ENCODE results near the gene TRDMT1. TPM values are rescaled to one million over a fixed set of nuclear protein-coding genes. Genes with fewer than 3 reads are reported as not detected.

Gene TRDMT1
- total RNA-seq, 1 donor from 2014 or later, result 28.1 TPM

DNA sequence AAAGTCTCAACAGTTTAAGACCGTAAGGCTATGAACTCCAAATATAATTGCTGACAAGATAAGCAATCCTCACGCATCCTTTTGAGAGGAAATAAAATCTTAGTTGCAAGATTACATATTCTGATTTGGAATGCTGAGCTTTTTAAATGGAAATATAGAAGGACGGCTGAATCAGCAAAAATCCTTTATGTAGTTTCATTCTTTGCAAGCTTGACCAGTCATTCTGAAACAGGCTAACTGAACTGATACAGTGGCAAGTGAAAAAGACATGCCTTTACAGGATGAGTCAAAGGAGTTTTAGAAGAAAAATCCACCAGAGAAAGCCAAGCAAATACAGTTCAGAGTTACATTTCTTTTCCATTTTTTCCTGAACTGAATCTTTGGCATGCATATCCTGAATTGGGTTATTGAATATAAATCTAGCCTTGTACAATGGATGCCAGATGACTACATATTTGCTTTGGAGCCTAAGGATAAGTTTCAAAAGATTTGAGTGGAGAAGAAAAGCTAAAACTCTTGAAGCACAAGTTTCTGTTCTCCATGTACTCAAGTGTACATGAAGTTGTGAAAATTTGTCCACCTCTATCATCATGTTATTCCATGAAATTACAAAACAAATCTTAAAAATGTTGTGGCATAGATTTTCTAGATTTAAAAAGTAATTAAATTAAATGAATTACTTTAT, 30.9 kb upstream of the TRDMT1 start:
- DNase-seq (ENCODE audit: low spot score in 2 of 2) (no peak), FAIRE-seq (no peak)

DNA sequence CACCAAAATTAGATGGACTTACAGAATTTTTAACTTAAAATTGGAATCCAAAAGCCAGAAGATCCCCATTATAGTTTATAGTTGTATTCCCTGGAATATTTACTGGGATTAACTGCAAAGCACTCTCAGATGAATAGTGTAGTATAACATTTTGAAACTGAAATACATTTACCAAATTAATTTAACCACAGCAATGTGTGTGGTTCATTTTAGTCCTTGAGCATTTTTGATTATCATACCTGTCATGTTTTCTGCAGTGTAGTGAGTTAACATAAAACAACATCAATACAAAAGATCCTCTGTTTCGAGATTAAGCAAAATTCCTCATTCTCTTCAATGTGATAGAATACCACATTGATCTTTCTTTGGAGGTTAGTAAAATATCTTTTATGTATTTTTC, 30.3 kb upstream of the TRDMT1 start:
- no peak for FAIRE-seq
- DNase-seq (ENCODE audit: low spot score in 2 of 2), result no peak

DNA sequence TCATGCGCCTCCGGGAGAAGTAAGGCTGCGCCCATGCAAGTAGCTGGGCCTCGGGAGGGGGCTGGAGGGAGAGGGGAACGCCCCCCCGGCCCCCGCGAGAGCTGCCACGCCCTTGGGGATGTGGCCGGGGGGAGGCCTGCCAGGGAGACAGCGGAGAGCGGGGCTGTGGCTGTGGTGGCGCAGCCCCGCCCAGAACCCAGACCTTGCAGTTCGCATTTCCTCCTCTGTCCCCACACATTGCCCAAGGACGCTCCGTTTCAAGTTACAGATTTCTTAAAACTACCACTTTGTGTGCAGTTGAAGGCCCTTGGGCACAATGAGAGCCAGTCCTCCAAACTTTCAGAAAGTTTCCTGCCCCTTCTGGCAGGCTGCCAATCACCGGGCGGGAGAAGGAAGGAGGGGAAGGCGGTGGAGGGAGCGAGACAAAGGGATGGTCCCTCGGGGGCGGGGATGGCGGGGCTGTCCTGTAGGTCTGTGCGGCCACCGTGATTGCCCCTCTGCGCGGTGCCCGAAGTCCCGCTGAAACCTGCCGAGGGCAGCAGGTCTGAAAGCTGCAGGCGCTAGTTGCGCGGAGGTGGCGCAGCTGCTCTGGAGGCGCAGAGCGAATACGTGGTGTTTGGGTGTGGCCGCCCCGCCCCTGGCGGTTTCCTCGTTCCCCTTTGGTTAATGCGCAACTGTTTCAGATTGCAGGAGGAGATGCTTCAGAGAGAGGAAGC, 28.7 kb upstream of the TRDMT1 start:
- no peak for FAIRE-seq

DNA sequence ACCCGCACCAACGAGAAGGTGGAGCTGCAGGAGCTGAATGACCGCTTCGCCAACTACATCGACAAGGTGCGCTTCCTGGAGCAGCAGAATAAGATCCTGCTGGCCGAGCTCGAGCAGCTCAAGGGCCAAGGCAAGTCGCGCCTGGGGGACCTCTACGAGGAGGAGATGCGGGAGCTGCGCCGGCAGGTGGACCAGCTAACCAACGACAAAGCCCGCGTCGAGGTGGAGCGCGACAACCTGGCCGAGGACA, 28.2 kb upstream of the TRDMT1 start:
- DNase-seq (ENCODE audit: low spot score in 2 of 2) (no peak), FAIRE-seq (no peak)

More for the DNA sequence above, 28.7 kb upstream of the TRDMT1 start:
- DNase-seq (ENCODE audit: low spot score in 2 of 2), result no peak

DNA sequence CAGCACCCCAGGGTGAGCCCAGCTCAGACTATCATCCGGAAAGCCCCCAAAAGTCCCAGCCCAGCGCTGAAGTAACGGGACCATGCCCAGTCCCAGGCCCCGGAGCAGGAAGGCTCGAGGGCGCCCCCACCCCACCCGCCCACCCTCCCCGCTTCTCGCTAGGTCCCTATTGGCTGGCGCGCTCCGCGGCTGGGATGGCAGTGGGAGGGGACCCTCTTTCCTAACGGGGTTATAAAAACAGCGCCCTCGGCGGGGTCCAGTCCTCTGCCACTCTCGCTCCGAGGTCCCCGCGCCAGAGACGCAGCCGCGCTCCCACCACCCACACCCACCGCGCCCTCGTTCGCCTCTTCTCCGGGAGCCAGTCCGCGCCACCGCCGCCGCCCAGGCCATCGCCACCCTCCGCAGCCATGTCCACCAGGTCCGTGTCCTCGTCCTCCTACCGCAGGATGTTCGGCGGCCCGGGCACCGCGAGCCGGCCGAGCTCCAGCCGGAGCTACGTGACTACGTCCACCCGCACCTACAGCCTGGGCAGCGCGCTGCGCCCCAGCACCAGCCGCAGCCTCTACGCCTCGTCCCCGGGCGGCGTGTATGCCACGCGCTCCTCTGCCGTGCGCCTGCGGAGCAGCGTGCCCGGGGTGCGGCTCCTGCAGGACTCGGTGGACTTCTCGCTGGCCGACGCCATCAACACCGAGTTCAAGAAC, 27.7 kb upstream of the TRDMT1 start:
- FAIRE-seq (no peak), DNase-seq (ENCODE audit: low spot score in 2 of 2) (peak; percentile 58 to 64)

DNA sequence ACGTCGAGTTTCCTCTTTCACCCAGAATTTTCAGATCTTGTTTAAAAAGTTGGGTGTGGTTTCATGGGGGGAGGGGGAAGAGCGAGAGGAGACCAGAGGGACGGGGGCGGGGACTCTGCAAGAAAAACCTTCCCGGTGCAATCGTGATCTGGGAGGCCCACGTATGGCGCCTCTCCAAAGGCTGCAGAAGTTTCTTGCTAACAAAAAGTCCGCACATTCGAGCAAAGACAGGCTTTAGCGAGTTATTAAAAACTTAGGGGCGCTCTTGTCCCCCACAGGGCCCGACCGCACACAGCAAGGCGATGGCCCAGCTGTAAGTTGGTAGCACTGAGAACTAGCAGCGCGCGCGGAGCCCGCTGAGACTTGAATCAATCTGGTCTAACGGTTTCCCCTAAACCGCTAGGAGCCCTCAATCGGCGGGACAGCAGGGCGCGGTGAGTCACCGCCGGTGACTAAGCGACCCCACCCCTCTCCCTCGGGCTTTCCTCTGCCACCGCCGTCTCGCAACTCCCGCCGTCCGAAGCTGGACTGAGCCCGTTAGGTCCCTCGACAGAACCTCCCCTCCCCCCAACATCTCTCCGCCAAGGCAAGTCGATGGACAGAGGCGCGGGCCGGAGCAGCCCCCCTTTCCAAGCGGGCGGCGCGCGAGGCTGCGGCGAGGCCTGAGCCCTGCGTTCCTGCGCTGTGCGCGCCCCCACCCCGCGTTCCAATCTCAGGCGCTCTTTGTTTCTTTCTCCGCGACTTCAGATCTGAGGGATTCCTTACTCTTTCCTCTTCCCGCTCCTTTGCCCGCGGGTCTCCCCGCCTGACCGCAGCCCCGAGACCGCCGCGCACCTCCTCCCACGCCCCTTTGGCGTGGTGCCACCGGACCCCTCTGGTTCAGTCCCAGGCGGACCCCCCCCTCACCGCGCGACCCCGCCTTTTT, 26.9 kb upstream of the TRDMT1 start, which contains the start of gene VIM:
VIM (plus strand) TSS at position 151 of the 925 bp plus-strand sequence. CDS start 1,182 bp downstream, outside the sequence.
- FAIRE-seq (no peak), DNase-seq (ENCODE audit: low spot score in 2 of 2) (peak in 1 of 2 donors; percentile 63)

DNA sequence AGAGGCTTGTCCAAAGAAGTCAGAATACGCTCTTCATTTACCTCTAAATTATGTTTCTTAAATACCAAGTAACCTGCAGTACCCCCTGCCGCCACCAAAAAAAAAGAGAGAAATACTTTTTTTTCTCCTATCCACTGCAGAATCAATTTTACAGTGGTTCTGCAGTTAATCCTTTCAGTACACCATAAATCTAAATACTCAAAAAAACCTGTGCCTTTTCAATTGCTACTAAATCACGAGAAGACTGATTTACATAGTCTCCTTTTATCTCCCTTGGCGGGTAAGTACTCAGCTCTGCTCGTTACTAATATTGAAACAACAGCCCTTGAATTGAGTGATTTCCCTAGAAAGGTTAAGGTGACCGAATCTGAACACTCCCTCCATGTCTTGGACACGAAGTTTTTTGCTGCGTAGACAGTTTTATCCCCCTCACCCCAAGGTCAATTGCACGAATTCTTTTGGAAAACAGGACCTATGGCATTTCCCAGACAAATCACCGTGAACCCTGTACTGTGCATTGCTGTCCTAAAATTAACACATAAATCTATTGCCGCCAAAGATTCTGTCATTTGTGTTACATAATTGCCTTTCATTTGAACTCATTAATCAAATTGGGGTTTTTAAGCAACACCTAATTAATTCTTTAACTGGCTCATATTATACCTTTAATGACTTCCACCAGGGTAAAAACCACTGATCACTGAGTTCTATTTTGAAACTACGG, 26.1 kb upstream of the TRDMT1 start:
- FAIRE-seq (no peak), DNase-seq (ENCODE audit: low spot score in 2 of 2) (no peak)

DNA sequence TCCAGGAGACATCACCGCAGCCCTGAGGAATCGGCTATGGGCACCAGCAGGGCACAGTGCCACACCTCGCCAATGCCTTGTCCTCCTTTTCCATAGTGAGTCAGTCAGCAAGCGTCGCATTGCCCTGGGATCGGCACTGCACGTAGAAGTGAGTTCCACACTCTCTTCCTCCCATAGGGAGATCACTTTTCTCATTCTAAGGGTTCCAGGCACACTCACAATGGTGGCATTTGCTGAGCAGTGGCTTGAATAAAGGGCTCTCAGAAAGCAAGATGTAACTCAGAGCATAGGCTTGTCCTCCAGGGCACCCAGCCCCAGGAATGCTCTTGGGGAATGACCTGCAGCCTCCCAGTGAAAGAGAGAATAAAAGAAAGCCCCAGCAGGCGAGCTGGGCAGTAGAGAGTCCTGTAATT, 25.4 kb upstream of the TRDMT1 start:
- DNase-seq (ENCODE audit: low spot score in 2 of 2) (no peak), FAIRE-seq (no peak)

DNA sequence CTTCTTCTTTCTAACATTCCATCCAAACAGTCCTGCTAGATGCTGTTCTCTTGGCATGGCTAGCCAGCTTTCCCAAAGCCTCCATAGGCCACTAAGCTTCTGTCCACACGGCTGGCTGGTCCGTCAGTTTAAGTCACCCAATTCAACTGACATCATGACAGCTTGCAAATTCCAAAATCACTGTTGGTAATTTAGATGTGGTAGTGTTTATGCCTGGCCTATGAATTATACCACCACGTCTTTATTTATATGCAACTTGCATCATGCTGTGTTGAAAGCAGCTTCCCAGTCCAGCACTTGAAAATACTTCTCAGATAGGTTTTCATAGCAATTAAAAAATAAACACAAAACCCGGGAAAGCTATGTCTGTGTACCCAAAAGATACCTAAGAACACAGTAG, 24.3 kb upstream of the TRDMT1 start:
- FAIRE-seq, result no peak
- DNase-seq (ENCODE audit: low spot score in 2 of 2), result no peak

DNA sequence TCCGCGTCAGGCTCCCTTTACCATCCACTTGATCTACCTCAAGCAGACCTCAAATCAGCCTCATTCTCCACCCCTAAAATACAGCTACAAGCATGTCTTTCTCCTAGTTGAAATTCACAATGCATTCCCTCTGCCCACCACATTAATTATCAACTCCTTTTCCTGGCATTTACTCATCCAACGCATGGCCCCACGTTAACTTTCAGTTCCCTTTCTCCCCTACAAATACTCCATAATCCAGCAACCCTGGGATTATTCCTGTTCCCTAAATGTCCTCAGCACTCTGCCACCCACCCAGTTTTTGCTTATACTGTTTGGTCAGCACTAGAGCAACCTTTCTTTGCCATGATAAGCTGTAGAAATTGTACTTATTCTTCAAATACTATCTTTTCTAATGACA, 20.9 kb upstream of the TRDMT1 start:
- DNase-seq (ENCODE audit: low spot score in 2 of 2), result no peak
- FAIRE-seq, result no peak

DNA sequence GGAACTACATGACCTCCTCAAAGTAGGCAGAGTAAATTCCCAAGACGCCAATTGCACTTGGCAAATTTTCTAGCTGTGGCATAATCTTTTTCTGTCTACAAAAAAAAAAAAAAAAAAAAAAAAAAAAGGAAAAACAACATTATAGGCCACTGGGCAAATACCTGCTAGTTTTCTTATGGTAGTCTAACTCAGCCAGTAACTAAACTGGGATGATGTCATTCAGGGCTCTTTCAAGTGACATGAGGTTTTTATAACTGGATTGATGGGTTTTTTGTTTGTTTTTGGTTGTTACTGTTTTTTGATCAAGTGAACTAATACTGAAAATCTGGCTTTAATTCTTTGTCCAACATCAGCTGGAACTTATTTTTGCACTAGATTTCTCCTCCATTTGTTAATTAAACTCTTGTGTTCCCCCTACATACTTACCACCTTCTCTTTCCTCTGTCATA, 19.2 kb upstream of the TRDMT1 start:
- no peak for FAIRE-seq
- DNase-seq (ENCODE audit: low spot score in 2 of 2), result no peak

DNA sequence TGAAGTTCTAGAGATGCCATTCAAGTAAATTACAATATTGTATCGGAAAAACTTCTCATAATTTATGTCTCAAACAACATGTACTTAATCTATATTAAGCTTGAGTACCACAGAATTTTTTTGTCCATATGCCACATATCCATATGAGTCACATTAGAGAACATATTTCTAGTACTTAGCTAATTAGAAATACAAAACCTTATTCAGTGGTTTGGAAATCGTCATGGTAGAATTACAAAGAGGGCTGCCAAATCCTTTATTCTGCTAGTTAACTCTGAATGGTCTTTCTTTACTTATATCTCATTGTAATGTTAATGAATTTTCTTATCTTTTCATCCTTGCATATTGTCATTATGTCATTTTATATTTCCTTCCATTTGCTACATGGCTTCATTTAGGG, 17.6 kb upstream of the TRDMT1 start:
- DNase-seq (ENCODE audit: low spot score in 2 of 2) (no peak), FAIRE-seq (no peak)

DNA sequence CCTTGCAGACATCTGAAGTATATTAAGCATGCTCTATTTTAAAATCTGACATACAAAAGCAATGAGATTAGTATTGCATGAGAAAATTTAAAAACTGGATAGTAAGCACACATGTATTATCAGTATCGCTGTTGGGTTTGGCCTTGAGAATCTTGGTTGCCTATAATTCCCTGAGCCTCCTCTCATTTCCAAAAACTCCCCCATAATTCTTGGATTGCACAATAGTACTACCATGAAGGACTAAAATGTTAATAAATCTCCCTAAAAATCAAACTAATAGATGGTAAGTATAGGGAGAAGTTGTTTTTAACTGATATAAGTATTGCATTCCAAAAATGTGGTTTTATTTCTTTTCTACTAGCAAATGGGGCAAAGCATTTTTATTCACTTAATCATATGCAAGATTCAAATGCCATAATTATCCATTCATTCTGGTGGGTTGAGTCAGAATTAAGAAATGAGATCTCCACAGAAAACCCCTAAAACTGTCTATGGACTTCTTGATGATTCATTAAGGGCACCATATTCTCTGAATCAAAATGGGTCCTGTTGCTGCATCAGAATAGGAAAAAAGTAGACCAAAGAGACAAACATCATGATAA, 16.3 kb upstream of the TRDMT1 start:
- DNase-seq (ENCODE audit: low spot score in 2 of 2) (no peak), FAIRE-seq (no peak)

DNA sequence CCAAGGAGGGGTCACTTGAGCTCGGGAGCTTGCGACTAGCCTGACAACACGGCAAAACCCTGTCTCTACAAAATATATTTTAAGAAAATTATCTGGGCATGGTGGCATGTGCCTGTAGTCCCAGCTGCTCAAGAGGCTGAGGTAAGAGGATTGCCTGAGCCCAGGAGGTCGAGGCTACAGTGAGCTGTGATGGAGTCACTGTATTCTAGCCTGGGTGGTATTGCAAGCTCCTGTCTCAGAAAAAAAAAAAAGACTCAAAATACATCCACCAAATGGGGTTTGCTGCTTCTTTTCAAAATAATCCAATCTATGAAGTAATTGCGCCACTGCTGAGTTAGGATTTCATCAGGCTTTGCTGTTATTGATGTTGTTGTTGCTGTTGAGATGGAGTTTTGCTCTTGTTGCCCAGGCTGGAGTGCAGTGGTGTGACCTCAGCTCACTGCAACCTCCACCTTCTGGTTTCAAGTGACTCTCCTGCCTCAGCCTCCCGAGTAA, 15.5 kb upstream of the TRDMT1 start:
- FAIRE-seq (no peak), DNase-seq (ENCODE audit: low spot score in 2 of 2) (no peak)

DNA sequence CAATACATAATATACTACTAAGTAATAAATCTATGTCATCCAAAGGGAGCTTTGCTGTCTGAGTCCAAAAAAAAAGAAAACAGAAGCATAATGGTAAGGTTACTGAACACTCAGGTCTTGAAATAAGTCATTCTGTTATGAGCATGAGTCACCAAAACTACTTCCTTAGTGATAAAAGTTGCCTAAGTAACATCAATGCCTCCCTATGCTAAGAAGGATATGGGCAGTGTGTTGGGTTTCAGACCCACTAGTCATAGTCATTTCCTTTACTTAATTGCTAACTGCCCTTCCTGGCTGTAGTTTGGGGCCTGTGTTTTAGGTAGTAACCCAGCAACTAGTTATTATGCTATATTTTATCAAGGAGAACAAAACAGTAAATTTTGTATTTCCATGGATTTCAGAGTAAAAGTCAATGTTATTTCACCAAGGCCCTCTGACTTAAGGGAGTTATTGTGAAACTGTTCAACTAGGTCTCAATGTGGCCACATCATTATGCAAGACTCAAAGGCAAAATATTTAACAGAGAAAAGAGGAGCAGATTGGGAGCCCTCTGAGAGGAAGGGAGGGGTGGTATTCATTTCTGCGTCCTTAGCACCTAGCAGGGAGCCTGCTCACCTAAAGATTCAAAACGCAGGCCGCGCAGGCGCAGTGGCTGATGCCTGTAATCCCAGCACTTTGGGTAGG, 14.9 kb upstream of the TRDMT1 start:
- DNase-seq (ENCODE audit: low spot score in 2 of 2), result no peak
- no peak for FAIRE-seq

DNA sequence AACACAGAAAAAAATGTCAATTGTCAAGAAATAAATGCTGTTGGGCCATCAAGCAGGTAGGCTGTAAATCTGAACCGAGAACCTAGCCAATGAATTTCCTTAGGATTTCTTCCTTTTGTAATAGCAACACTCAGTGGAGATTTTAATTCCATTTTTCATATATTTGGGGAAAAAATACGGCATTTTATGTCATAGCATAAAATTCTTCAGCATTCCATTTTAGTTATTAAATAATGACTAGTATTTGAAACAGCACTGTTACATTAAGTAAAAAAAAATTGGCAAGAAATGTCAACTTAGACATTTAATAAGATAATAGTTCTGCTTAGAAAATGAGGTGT, 14.3 kb upstream of the TRDMT1 start:
- DNase-seq (ENCODE audit: low spot score in 2 of 2), result no peak
- FAIRE-seq, result no peak

DNA sequence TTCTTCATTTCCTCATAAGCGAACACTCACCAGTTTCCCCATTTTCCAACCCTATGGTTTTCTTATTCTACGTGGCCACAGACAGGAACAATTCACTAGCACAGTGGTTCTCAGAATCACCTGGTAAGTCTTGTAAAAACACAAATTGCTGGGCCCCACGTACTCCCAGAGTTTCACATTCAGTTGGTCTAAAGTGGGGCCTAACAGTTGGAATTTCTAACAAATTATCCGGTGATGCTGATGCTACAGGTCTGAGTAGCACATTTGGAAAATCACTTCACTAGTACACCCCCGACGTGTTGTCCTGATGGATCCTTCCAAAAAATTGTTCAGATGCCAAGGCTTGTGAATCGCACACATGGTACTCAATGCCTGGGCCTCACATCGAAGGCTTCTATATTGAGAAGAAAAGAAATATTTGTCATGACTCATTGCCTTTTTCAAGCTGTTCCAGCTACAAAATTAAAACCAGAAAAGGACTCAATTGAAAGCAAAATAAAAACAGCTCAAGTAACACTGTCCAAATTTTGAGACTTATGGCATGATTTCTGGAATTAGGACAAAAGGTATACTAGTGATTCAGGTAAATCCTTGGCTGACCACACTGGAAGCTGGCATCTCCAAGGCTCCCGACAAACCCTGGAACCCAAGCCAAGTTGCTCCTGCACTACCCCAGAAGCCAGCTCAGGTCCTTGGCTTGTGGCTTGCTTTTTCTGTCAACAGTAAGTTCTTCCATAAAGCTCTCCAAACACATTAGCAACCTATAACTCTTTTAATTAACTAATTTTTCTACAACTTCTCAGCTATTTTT, 13.7 kb upstream of the TRDMT1 start:
- DNase-seq (ENCODE audit: low spot score in 2 of 2), result no peak
- no peak for FAIRE-seq

DNA sequence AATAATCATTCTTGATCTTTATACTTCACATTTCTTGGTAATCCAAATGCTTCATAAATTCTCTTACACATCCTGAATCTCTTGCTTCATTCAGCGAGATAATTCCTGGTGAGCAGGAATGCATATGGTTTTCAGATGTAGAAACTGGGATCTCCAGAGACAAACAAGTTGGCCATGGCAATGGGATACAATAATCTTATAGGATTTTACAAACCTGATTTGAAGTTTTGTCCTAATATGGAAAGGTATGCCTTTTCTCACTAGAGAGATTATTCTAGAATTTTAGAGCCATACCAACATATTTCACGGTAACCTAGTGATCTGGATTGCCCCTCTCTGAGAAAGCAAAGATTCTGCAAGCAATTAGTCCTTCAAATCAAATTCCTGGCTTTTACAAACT, 13.1 kb upstream of the TRDMT1 start:
- no peak for FAIRE-seq
- no peak for DNase-seq (ENCODE audit: low spot score in 2 of 2)

Data from frontal cortex (tissue), 4 donors.